Measurements from ENCODE around the gene GOLGA3.
"Not testable (repeated sequence)": the region's sequence is repeated elsewhere in the genome, so short reads cannot be mapped to it uniquely, and the experiment has no call there.

Gene GOLGA3

GRCh38 chr12:132775502-132776229 lies 53.0 kb downstream of the GOLGA3 start:
- no peak for DNase-seq

GRCh38 chr12:132774646-132775275 lies 53.9 kb downstream of the GOLGA3 start:
- no peak for DNase-seq

GRCh38 chr12:132774159-132774558 lies 54.5 kb downstream of the GOLGA3 start:
- DNase-seq = no peak

GRCh38 chr12:132773077-132773955 lies 55.4 kb downstream of the GOLGA3 start:
- DNase-seq = no peak

- DNase-seq = no peak
These were observed 56.1 kb downstream of the GOLGA3 start for GRCh38 chr12:132772606-132773005.

GRCh38 chr12:132771126-132771838 lies 57.4 kb downstream of the GOLGA3 start:
- DNase-seq = no peak

GRCh38 chr12:132766380-132767085 lies 62.1 kb downstream of the GOLGA3 start:
- no peak for DNase-seq

GRCh38 chr12:132765361-132765760 lies 63.3 kb downstream of the GOLGA3 start:
- DNase-seq = no peak

- DNase-seq = no peak
These were observed 64.4 kb downstream of the GOLGA3 start for GRCh38 chr12:132764231-132764630.

GRCh38 chr12:132761921-132762583 lies 66.6 kb downstream of the GOLGA3 start:
- no peak for DNase-seq

GRCh38 chr12:132761032-132761920 lies 67.4 kb downstream of the GOLGA3 start, which contains the start of gene ANKLE2:
Gene ANKLE2, minus strand, starts transcription at chr12:132761832. Its CDS starts 34 bp downstream, at chr12:132761798.
- DNase-seq = no peak

GRCh38 chr12:132759359-132759758 lies 69.3 kb downstream of the GOLGA3 start:
- DNase-seq = no peak

- not testable (repeated sequence) for DNase-seq
These were observed 69.8 kb downstream of the GOLGA3 start for GRCh38 chr12:132758825-132759224.

- DNase-seq = no peak
These were observed 74.3 kb downstream of the GOLGA3 start for GRCh38 chr12:132754160-132754932.

GRCh38 chr12:132753670-132754069 lies 75.0 kb downstream of the GOLGA3 start:
- not testable (repeated sequence) for DNase-seq

- DNase-seq = no peak
These were observed 80.3 kb downstream of the GOLGA3 start for GRCh38 chr12:132748319-132748718.

- no peak for DNase-seq
These were observed 80.8 kb downstream of the GOLGA3 start for GRCh38 chr12:132747896-132748295.

- DNase-seq = no peak
These were observed 81.3 kb downstream of the GOLGA3 start for GRCh38 chr12:132747395-132747794.

- DNase-seq = no peak
These were observed 82.1 kb downstream of the GOLGA3 start for GRCh38 chr12:132746613-132747012.

- DNase-seq = no peak
These were observed 84.8 kb downstream of the GOLGA3 start for GRCh38 chr12:132743831-132744230.
